ENCODE results near the gene MAN1A1.

MAN1A1 gene

GRCh38 chr6:119215885-119216590 lies 133.5 kb downstream of the MAN1A1 start:
- no peak overlapping the region for H3K4me3 ChIP-seq (ENCODE audit: low read depth, low read length)
- no peak for DNase-seq (ENCODE audit: low read depth)
- no peak for TF ChIP-seq CTCF (IDR thresholded peaks at IDR 0.05; ENCODE audit: low read depth, low read length, missing control alignments)

- DNase-seq (ENCODE audit: low read depth): no peak
- no peak overlapping the region for H3K4me3 ChIP-seq (ENCODE audit: low read depth, low read length)
- TF ChIP-seq CTCF (IDR thresholded peaks at IDR 0.05; ENCODE audit: low read depth, low read length, missing control alignments): no peak
Measured at GRCh38 chr6:119215309-119215708, 134.3 kb downstream of the MAN1A1 start.

- TF ChIP-seq CTCF (IDR thresholded peaks at IDR 0.05; ENCODE audit: low read depth, low read length, missing control alignments): no peak
- no peak overlapping the region for H3K4me3 ChIP-seq (ENCODE audit: low read depth, low read length)
- DNase-seq (ENCODE audit: low read depth): no peak
Measured at GRCh38 chr6:119210596-119210995, 139.0 kb downstream of the MAN1A1 start.

GRCh38 chr6:119209452-119210205 lies 139.9 kb downstream of the MAN1A1 start:
- TF ChIP-seq CTCF (IDR thresholded peaks at IDR 0.05; ENCODE audit: low read depth, low read length, missing control alignments): no peak
- no peak for DNase-seq (ENCODE audit: low read depth)
- no peak overlapping the region for H3K4me3 ChIP-seq (ENCODE audit: low read depth, low read length)

GRCh38 chr6:119207971-119208725 lies 141.4 kb downstream of the MAN1A1 start:
- DNase-seq (ENCODE audit: low read depth): no peak
- TF ChIP-seq CTCF (IDR thresholded peaks at IDR 0.05; ENCODE audit: low read depth, low read length, missing control alignments): no peak
- no peak overlapping the region for H3K4me3 ChIP-seq (ENCODE audit: low read depth, low read length)

GRCh38 chr6:119207327-119207726 lies 142.2 kb downstream of the MAN1A1 start:
- DNase-seq (ENCODE audit: low read depth): no peak
- H3K4me3 ChIP-seq (ENCODE audit: low read depth, low read length): no peak overlapping the region
- TF ChIP-seq CTCF (IDR thresholded peaks at IDR 0.05; ENCODE audit: low read depth, low read length, missing control alignments): no peak

Measured in GM12864 (cell line).